ENCODE data around the gene ZBTB16. TPM values are rescaled to one million over a fixed set of nuclear protein-coding genes. Genes with fewer than 3 reads are reported as not detected.

ZBTB16 gene
- total and polyA plus RNA-seq, 2 of the 4 experiments (the other 2 are of a cell fraction), result not detected

- H4K91ac ChIP-seq (ENCODE audit: insufficient read depth, low read depth, low read length), result no peak overlapping the region
- DNase-seq, result no peak
- ATAC-seq (ENCODE audit: low read depth), result no peak
- dilution Hi-C loops (cut with HindIII; ENCODE audit: low sequenced_read_pairs, unreplicated experiment) (no loop called here), intact Hi-C loops (cut with micrococcal nuclease) (no loop called here), in situ Hi-C loops (cut with MboI; ENCODE audit: low sequenced_read_pairs) (no loop called here)
- H2BK20ac ChIP-seq (ENCODE audit: low read depth, low read length), result no peak overlapping the region
- H2BK5ac ChIP-seq (ENCODE audit: low read depth, low read length, poor library complexity, severe bottlenecking), result no peak overlapping the region
- no peak overlapping the region for H3K4me2 ChIP-seq (ENCODE audit: low read depth, low read length)
- H3K27me3 ChIP-seq (ENCODE audit: control insufficient read depth, insufficient read depth, low read length), result peaks cover 34% of the 10 kb centered on the region; the same call in 1 of the 2 replicates
- no peak overlapping the region for H4K5ac ChIP-seq (ENCODE audit: low read depth, low read length)
- H3K27ac ChIP-seq (ENCODE audit: insufficient read depth, low read length), result no peak overlapping the region
- ChIA-PET POLR2A (ENCODE audit: unreplicated experiment) (no interaction called here), CTCF (interaction anchor here (0.6 kb wide), 1 partner anchor 536 kb away, joined by 4 read pairs; no protein-coding TSS in a partner anchor)
- H3K9ac ChIP-seq (ENCODE audit: low read depth, low read length), result no peak overlapping the region
- H3K18ac ChIP-seq (ENCODE audit: low read depth, low read length), result no peak overlapping the region
- H3K4me3 ChIP-seq (ENCODE audit: insufficient read depth, low read depth, low read length), result no peak overlapping the region
- H3K14ac ChIP-seq (replicated peaks; ENCODE audit: low read depth, low read length), result no peak overlapping the region
- 50% methylated on average over 1 of the region's 29 CpGs; no CpG with 5 or more reads in 1 of the 2 experiments for WGBS, 2 experiments (ENCODE audit: extremely low coverage in 2 of 2, insufficient read length in 1 of 2)
- no peak overlapping the region for H4K8ac ChIP-seq (ENCODE audit: low read depth in 2 of 2, low read length in 2 of 2)
- H3K9me3 ChIP-seq (ENCODE audit: control insufficient read depth, insufficient read depth, low read length), result no peaks in the 10 kb centered on the region
- no peak overlapping the region for H2BK15ac ChIP-seq (ENCODE audit: low read depth, low read length)
- no peak overlapping the region for H3K23ac ChIP-seq (ENCODE audit: low read depth, low read length)
- H3K4me1 ChIP-seq (ENCODE audit: control insufficient read depth, insufficient read depth, low read length), result no peaks in the 10 kb centered on the region
- no peaks in the 10 kb centered on the region for H3K36me3 ChIP-seq (ENCODE audit: control insufficient read depth, insufficient read depth, low read length)
- H4K20me1 ChIP-seq (ENCODE audit: insufficient read depth, low read length), result no peaks in the 10 kb centered on the region
- H3K9me1 ChIP-seq (ENCODE audit: insufficient read depth, low read length), result no peaks in the 10 kb centered on the region
- no peak for TF ChIP-seq MAZ (IDR thresholded peaks at IDR 0.05; ENCODE audit: borderline replicate concordance, low read depth, low read length)
- no peak for TF ChIP-seq CHD1 (IDR thresholded peaks at IDR 0.05; ENCODE audit: low read depth, low read length)
- TF ChIP-seq SMC3 (IDR thresholded peaks at IDR 0.05; ENCODE audit: low read depth, low read length), result 0 out of 2 replicates have a peak, but pooled peaks have one; percentile 4
- H2AFZ ChIP-seq (replicated peaks; ENCODE audit: low read length, poor library complexity), result no peak overlapping the region
- no peak overlapping the region for H3K56ac ChIP-seq (ENCODE audit: extremely low read depth, insufficient read depth, low read length)
- no peak overlapping the region for H3K4ac ChIP-seq (ENCODE audit: low read depth, low read length)
- no peaks in the 10 kb centered on the region for H3K79me1 ChIP-seq (ENCODE audit: low read depth in 1 of 2, low read length in 2 of 2)
- BruUV-seq (replicated peaks), result no TSS peak
- H2AK5ac ChIP-seq (ENCODE audit: low read depth, low read length), result no peak overlapping the region
- no peak overlapping the region for H2AK9ac ChIP-seq (replicated peaks; ENCODE audit: low read depth, low read length, poor library complexity)
- H2BK120ac ChIP-seq (ENCODE audit: low read depth, low read length), result no peak overlapping the region
Observed at GRCh38 chr11:114257621-114258558, 198.4 kb downstream of the ZBTB16 start.

Measured in IMR-90 (cell line).